ENCODE measurements around the gene NSMCE1. TPM values are rescaled to one million over a fixed set of nuclear protein-coding genes. Genes with fewer than 3 reads are reported as not detected.

NSMCE1 gene
- total RNA-seq, 1 donor: 97.7 TPM

- H3K4me3 ChIP-seq (ENCODE audit: low read depth, low read length): no peak overlapping the region
- DNase-seq (ENCODE audit: low read depth): no peak
- no peak for TF ChIP-seq CTCF (IDR thresholded peaks at IDR 0.05; ENCODE audit: insufficient read depth, low read length)
Measured at GRCh38 chr16:27182906-27183405, 85.6 kb downstream of the NSMCE1 start.

GRCh38 chr16:27181019-27181790 is 87.4 kb downstream of the NSMCE1 start:
- no peak overlapping the region for H3K4me3 ChIP-seq (ENCODE audit: low read depth, low read length)
- DNase-seq (ENCODE audit: low read depth): no peak
- no peak for TF ChIP-seq CTCF (IDR thresholded peaks at IDR 0.05; ENCODE audit: insufficient read depth, low read length)

GRCh38 chr16:27179500-27180072 is 89.0 kb downstream of the NSMCE1 start:
- TF ChIP-seq CTCF (IDR thresholded peaks at IDR 0.05; ENCODE audit: insufficient read depth, low read length): peak; percentile 93
- H3K4me3 ChIP-seq (ENCODE audit: low read depth, low read length): no peak overlapping the region
- DNase-seq (ENCODE audit: low read depth): peak; percentile 75

GRCh38 chr16:27177031-27177774 is 91.4 kb downstream of the NSMCE1 start:
- H3K4me3 ChIP-seq (ENCODE audit: low read depth, low read length): no peak overlapping the region
- TF ChIP-seq CTCF (IDR thresholded peaks at IDR 0.05; ENCODE audit: insufficient read depth, low read length): no peak
- peak; percentile 89 for DNase-seq (ENCODE audit: low read depth)

GRCh38 chr16:27175888-27176287 is 92.7 kb downstream of the NSMCE1 start:
- no peak for DNase-seq (ENCODE audit: low read depth)
- no peak for TF ChIP-seq CTCF (IDR thresholded peaks at IDR 0.05; ENCODE audit: insufficient read depth, low read length)
- no peak overlapping the region for H3K4me3 ChIP-seq (ENCODE audit: low read depth, low read length)

Other genes starting within 250 kb of the NSMCE1 start
- not detected in 2 replicates for gene C16orf82, start 201.8 kb downstream of the NSMCE1 start, total RNA-seq (ENCODE audit: low replicate concordance)
- 3.3 TPM in 2 replicates for gene KDM8, start 65.2 kb downstream of the NSMCE1 start, total RNA-seq (ENCODE audit: low replicate concordance)
- 25.6 and 82.3 TPM in 2 replicates for gene IL4R, start 45.2 kb upstream of the NSMCE1 start, total RNA-seq (ENCODE audit: low replicate concordance)
- gene IL21R, start 133.4 kb upstream of the NSMCE1 start, total RNA-seq (ENCODE audit: low replicate concordance): 0.54 TPM in 1 of 2 replicates, not detected in the other

Data from fibroblast of the aortic adventitia (primary cell).